Skeletal muscle cell (primary cell): ENCODE results near the gene TRIM42.
A peak's percentile ranks its signal among the peaks of the same experiment; 100 is the strongest.

Source experiments
- DNase-seq: peaks from one replicate; pipeline ENCODE4 v3.0.0-alpha.2; 2010; ENCODE audit warnings: low read depth
- H3K4me3 ChIP-seq: 2 replicates; pipeline ENCODE4 v1.5.1; 2011; ENCODE audit warnings: low read depth, mild to moderate bottlenecking, control low read depth, low read length, moderate library complexity

The TRIM42 gene

GRCh38 chr3:140708815-140709214, 31.0 kb downstream of the TRIM42 start:
- no peak overlapping the region for H3K4me3 ChIP-seq
- no peak for DNase-seq

GRCh38 chr3:140709751-140710150, 31.9 kb downstream of the TRIM42 start:
- no peak for DNase-seq
- no peak overlapping the region for H3K4me3 ChIP-seq

- no peak for DNase-seq
- H3K4me3 ChIP-seq, result no peak overlapping the region
These were observed 33.0 kb downstream of the TRIM42 start for GRCh38 chr3:140710711-140711389.

- no peak for DNase-seq
- H3K4me3 ChIP-seq, result no peak overlapping the region
These were observed 33.6 kb downstream of the TRIM42 start for GRCh38 chr3:140711390-140712035.

GRCh38 chr3:140712301-140712700, 34.4 kb downstream of the TRIM42 start:
- DNase-seq, result no peak

GRCh38 chr3:140715035-140715434, 37.2 kb downstream of the TRIM42 start:
- no peak for DNase-seq
- H3K4me3 ChIP-seq, result no peak overlapping the region

More at GRCh38 chr3:140712301-140712700, 34.4 kb downstream of the TRIM42 start:
- no peak overlapping the region for H3K4me3 ChIP-seq

GRCh38 chr3:140717921-140718320, 40.1 kb downstream of the TRIM42 start:
- H3K4me3 ChIP-seq, result no peak overlapping the region
- DNase-seq, result peak; percentile 9

- no peak overlapping the region for H3K4me3 ChIP-seq
- DNase-seq, result peak; percentile 56
These were observed 42.2 kb downstream of the TRIM42 start for GRCh38 chr3:140719841-140720614.

- H3K4me3 ChIP-seq, result no peak overlapping the region
- DNase-seq, result no peak
These were observed 45.7 kb downstream of the TRIM42 start for GRCh38 chr3:140723576-140723975.

- DNase-seq, result no peak
- no peak overlapping the region for H3K4me3 ChIP-seq
These were observed 47.3 kb downstream of the TRIM42 start for GRCh38 chr3:140724856-140725812.

- DNase-seq, result no peak
- no peak overlapping the region for H3K4me3 ChIP-seq
These were observed 48.2 kb downstream of the TRIM42 start for GRCh38 chr3:140726066-140726465.

- no peak for DNase-seq
- H3K4me3 ChIP-seq, result no peak overlapping the region
These were observed 50.0 kb downstream of the TRIM42 start for GRCh38 chr3:140727886-140728285.

GRCh38 chr3:140731440-140732119, 53.7 kb downstream of the TRIM42 start:
- DNase-seq, result no peak
- H3K4me3 ChIP-seq, result no peak overlapping the region

- DNase-seq, result no peak
These were observed 55.8 kb downstream of the TRIM42 start for GRCh38 chr3:140733623-140734022.

GRCh38 chr3:140736863-140737460, 59.1 kb downstream of the TRIM42 start:
- H3K4me3 ChIP-seq, result no peak overlapping the region
- peak; percentile 9 for DNase-seq

More at GRCh38 chr3:140733623-140734022, 55.8 kb downstream of the TRIM42 start:
- no peak overlapping the region for H3K4me3 ChIP-seq

GRCh38 chr3:140742116-140742515, 64.3 kb downstream of the TRIM42 start:
- DNase-seq, result no peak
- no peak overlapping the region for H3K4me3 ChIP-seq

GRCh38 chr3:140748171-140748570, 70.3 kb downstream of the TRIM42 start:
- no peak for DNase-seq
- H3K4me3 ChIP-seq, result no peak overlapping the region

GRCh38 chr3:140748903-140749302, 71.0 kb downstream of the TRIM42 start:
- H3K4me3 ChIP-seq, result no peak overlapping the region
- DNase-seq, result no peak
